Coronary artery (tissue), 2 donors: ENCODE measurements around the gene RB1.

Source experiments
- DNase-seq: peaks from one replicate; pipeline ENCODE4 v3.0.0-alpha.2; 2017; ENCODE audit warnings: low spot score
- H3K27ac ChIP-seq, 2 donors: fragments of 200-600 bp; sonication (generic); one replicate each; pipeline ENCODE4 v1.5.1; 2016 to 2019
- H3K4me3 ChIP-seq: fragments of 200-600 bp; sonication (generic); 2 replicates; pipeline ENCODE4 v1.5.1; 2016; ENCODE audit warnings: mild to moderate bottlenecking, moderate library complexity
- TF ChIP-seq, protein P1 (sequence below): fragments of 200-600 bp; sonication (generic); IDR thresholded peaks from one replicate; pipeline ENCODE4 v1.5.1; 2019; ENCODE audit warnings: antibody characterized with exemption

Gene RB1

DNA sequence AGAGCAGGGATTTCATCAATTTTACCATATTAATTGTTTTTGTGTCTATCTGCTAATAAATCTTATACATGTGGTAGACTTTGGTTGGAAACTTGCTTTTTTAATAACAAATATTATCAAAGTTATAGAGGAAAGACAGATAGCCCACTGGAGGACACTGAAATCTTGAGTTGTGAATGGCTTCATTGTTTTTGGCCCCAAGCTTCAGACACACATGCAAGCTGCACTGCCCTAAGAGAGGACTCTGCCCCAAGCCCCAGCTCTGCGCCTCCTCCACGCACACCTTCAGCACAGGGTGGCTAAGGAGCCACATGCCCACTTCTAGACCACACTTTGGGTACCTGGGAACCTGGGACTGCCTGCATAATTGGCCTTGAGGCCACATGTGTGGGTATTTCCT, 194.1 kb downstream of the RB1 start:
- no peak for DNase-seq
- Histone ChIP-seq H3K27ac (no peak overlapping the region), H3K4me3 (no peak overlapping the region)
- TF ChIP-seq, protein P1, sequence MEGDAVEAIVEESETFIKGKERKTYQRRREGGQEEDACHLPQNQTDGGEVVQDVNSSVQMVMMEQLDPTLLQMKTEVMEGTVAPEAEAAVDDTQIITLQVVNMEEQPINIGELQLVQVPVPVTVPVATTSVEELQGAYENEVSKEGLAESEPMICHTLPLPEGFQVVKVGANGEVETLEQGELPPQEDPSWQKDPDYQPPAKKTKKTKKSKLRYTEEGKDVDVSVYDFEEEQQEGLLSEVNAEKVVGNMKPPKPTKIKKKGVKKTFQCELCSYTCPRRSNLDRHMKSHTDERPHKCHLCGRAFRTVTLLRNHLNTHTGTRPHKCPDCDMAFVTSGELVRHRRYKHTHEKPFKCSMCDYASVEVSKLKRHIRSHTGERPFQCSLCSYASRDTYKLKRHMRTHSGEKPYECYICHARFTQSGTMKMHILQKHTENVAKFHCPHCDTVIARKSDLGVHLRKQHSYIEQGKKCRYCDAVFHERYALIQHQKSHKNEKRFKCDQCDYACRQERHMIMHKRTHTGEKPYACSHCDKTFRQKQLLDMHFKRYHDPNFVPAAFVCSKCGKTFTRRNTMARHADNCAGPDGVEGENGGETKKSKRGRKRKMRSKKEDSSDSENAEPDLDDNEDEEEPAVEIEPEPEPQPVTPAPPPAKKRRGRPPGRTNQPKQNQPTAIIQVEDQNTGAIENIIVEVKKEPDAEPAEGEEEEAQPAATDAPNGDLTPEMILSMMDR = no peak

DNA sequence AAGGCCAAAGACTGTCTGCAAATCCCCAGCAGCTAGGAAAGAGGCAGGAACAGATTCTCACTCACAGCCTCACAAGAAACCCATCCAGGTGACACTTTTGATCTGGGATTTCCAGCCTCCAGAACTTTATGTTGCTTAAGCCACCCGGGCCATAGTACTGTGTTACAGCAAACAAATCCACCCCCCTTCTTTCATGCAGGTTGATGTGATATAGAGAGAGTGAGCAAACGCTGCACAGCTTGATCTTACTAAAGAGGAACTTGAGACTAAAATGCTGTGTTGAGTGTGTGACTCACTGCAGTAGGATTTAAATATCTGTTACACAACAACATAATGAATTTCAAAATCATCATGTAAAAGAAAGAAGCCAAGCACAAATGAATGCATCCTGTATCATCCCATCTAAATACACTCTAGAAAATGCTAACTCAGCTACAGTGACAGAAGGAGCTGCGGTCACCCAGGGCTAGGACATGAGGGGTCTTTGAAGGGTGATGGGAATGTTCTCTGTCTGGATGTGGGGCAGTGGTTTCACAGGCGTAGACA, 197.2 kb downstream of the RB1 start:
- Histone ChIP-seq H3K4me3 (no peak overlapping the region), H3K27ac (peak overlapping the region in 1 of 2 donors; percentile 41)
- no peak for DNase-seq
- TF ChIP-seq, protein P1 = no peak

GRCh38 chr13:48501705-48502104, 198.2 kb downstream of the RB1 start:
- H3K4me3 ChIP-seq = no peak overlapping the region
- DNase-seq = no peak
- TF ChIP-seq, protein P1 = no peak
- H3K27ac ChIP-seq = no peak overlapping the region

- TF ChIP-seq, protein P1 = no peak
- H3K4me3 ChIP-seq = no peak overlapping the region
- DNase-seq = no peak
- H3K27ac ChIP-seq = no peak overlapping the region
Observed at GRCh38 chr13:48502601-48503319, 199.2 kb downstream of the RB1 start.

GRCh38 chr13:48504606-48505005, 201.1 kb downstream of the RB1 start:
- DNase-seq = no peak
- H3K27ac ChIP-seq = peak overlapping the region in 1 of 2 donors; percentile 33
- H3K4me3 ChIP-seq = no peak overlapping the region
- TF ChIP-seq, protein P1 = no peak

- Histone ChIP-seq H3K27ac (peak overlapping the region; percentile 29 to 88), H3K4me3 (no peak overlapping the region)
- TF ChIP-seq, protein P1 = no peak
- DNase-seq = no peak
Observed at GRCh38 chr13:48505012-48505411, 201.5 kb downstream of the RB1 start.

DNA sequence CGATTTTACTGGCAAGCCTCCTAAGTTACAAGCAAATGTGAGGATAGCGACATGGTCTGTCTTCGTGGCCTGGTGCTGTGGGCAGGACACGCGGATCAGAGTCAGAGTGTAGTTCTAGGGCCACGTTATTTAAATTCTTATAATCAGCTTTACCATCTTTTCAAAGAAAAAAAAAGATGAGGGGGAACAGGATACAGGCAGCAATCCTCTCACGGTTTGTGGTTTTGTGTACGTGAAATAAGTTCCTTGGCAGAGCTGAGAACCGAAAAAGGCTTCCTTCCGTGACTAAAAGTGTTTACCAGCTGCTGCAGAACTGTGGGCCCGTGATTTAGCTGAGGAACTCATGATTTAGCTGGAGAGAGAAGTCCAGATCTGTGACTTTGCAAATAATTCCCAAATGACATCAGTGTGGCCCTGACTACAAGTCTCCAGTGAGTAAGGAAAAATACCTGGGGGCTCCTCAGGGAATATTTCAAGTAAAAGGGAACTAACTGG, 202.1 kb downstream of the RB1 start:
- Histone ChIP-seq H3K27ac (peak overlapping the region; percentile 63 to 88), H3K4me3 (no peak overlapping the region)
- TF ChIP-seq, protein P1 = no peak
- DNase-seq = no peak
